Measurements from ENCODE around the gene ATXN7. TPM values are rescaled to one million over a fixed set of nuclear protein-coding genes. Genes with fewer than 3 reads are reported as not detected.
A peak's percentile ranks its signal among the peaks of the same experiment; 100 is the strongest.

Gene ATXN7
- total RNA-seq, 1 experiment from 2014 or later, result 3.6 TPM

DNA sequence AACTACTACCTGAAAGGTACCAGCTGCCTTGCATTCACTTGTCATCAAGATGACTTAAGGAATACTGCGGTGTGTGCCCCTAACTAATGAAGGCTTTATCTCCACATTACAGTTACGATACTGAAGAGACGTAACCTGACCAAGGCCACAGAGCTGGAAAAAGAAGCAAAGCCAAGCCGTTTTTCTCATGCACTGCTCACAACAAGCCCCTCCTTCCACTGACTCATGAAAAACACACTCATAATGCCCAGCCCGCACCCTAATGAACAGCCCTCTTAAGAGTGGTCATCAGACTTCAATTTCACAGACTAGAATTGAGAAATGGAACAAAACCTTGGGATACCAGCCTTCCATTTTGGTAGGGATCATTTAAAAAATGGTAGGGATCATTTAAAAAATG, 148.0 kb downstream of the ATXN7 start:
- Histone ChIP-seq H4K20me1 (ENCODE audit: low read length) (no peaks in the 10 kb centered on the region), H3K9me2 (replicated peaks; ENCODE audit: low read length) (no peaks in the 10 kb centered on the region), H3K4me3 (ENCODE audit: low read length) (no peak overlapping the region), H3K9me3 (ENCODE audit: low read length) (no peaks in the 10 kb centered on the region), H3K4me1 (ENCODE audit: insufficient read depth, low read length) (peaks cover 7% of the 10 kb centered on the region; the same call in 1 of the 2 replicates), H3K36me3 (ENCODE audit: low read depth, low read length) (peaks cover 42% of the 10 kb centered on the region), H3K79me2 (ENCODE audit: low read length) (peaks cover 9% of the 10 kb centered on the region; the same call in 1 of the 2 replicates), H3F3A (ENCODE audit: low read length, unreplicated experiment) (no peaks in the 10 kb centered on the region), H2AFZ (ENCODE audit: low read length) (no peak overlapping the region), H3K4me2 (ENCODE audit: low read length) (no peak overlapping the region), H3K9ac (ENCODE audit: low read length) (no peak overlapping the region), H3K27ac (ENCODE audit: low read length) (0 out of 2 replicates have a peak overlapping the region, but pooled peaks have one; percentile 9), H3K27me3 (ENCODE audit: low read length) (no peaks in the 10 kb centered on the region)
- ATAC-seq (peak; percentile 94), DNase-seq (peak; percentile 39)
- ChIA-PET CTCF (no interaction called here), POLR2A (ENCODE audit: unreplicated experiment) (interaction anchor here (0.6 kb wide), 1 partner anchor 188 kb away, joined by 3 read pairs; no protein-coding TSS in a partner anchor)
- no TSS peak for BruUV-seq (replicated peaks)
- intact Hi-C loops (cut with micrococcal nuclease), result no loop called here
- TF ChIP-seq EZH2 (IDR thresholded peaks at IDR 0.05; ENCODE audit: low read length, unreplicated experiment) (no peak), EZH2phosphoT487 (IDR thresholded peaks at IDR 0.05; ENCODE audit: borderline replicate concordance, low read length) (no peak)
- TF ChIP-seq, protein P1, sequence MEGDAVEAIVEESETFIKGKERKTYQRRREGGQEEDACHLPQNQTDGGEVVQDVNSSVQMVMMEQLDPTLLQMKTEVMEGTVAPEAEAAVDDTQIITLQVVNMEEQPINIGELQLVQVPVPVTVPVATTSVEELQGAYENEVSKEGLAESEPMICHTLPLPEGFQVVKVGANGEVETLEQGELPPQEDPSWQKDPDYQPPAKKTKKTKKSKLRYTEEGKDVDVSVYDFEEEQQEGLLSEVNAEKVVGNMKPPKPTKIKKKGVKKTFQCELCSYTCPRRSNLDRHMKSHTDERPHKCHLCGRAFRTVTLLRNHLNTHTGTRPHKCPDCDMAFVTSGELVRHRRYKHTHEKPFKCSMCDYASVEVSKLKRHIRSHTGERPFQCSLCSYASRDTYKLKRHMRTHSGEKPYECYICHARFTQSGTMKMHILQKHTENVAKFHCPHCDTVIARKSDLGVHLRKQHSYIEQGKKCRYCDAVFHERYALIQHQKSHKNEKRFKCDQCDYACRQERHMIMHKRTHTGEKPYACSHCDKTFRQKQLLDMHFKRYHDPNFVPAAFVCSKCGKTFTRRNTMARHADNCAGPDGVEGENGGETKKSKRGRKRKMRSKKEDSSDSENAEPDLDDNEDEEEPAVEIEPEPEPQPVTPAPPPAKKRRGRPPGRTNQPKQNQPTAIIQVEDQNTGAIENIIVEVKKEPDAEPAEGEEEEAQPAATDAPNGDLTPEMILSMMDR (conservative IDR thresholded peaks at IDR 0.05; ENCODE audit: low read depth, low read length), result no peak

- no peaks in the 10 kb centered on the region for H4K20me1 ChIP-seq (ENCODE audit: low read length)
- POLR2A ChIA-PET (ENCODE audit: unreplicated experiment), result no interaction called here
- H3K27me3 ChIP-seq (ENCODE audit: low read length), result no peaks in the 10 kb centered on the region
- CTCF ChIA-PET, result no interaction called here
- DNase-seq, result no peak
- no peaks in the 10 kb centered on the region for H3F3A ChIP-seq (ENCODE audit: low read length, unreplicated experiment)
- no peak overlapping the region for H3K4me2 ChIP-seq (ENCODE audit: low read length)
- peaks cover 18% of the 10 kb centered on the region for H3K79me2 ChIP-seq (ENCODE audit: low read length)
- no peak for TF ChIP-seq EZH2phosphoT487 (IDR thresholded peaks at IDR 0.05; ENCODE audit: borderline replicate concordance, low read length)
- TF ChIP-seq EZH2 (IDR thresholded peaks at IDR 0.05; ENCODE audit: low read length, unreplicated experiment), result no peak
- TF ChIP-seq, protein P1 (conservative IDR thresholded peaks at IDR 0.05; ENCODE audit: low read depth, low read length), result no peak
- peaks cover under 1% of the 10 kb centered on the region; the same call in 1 of the 2 replicates for H3K4me1 ChIP-seq (ENCODE audit: insufficient read depth, low read length)
- peaks cover 32% of the 10 kb centered on the region for H3K36me3 ChIP-seq (ENCODE audit: low read depth, low read length)
- ATAC-seq, result peak; percentile 51
- no peaks in the 10 kb centered on the region for H3K9me2 ChIP-seq (replicated peaks; ENCODE audit: low read length)
- H3K4me3 ChIP-seq (ENCODE audit: low read length), result no peak overlapping the region
- BruUV-seq (replicated peaks), result TSS peak; percentile 23
- intact Hi-C loops (cut with micrococcal nuclease), result no loop called here
- no peak overlapping the region for H3K9ac ChIP-seq (ENCODE audit: low read length)
- H3K9me3 ChIP-seq (ENCODE audit: low read length), result no peaks in the 10 kb centered on the region
- H3K27ac ChIP-seq (ENCODE audit: low read length), result no peak overlapping the region
- H2AFZ ChIP-seq (ENCODE audit: low read length), result no peak overlapping the region
Observed at GRCh38 chr3:64016941-64017620, 153.4 kb downstream of the ATXN7 start.

DNA sequence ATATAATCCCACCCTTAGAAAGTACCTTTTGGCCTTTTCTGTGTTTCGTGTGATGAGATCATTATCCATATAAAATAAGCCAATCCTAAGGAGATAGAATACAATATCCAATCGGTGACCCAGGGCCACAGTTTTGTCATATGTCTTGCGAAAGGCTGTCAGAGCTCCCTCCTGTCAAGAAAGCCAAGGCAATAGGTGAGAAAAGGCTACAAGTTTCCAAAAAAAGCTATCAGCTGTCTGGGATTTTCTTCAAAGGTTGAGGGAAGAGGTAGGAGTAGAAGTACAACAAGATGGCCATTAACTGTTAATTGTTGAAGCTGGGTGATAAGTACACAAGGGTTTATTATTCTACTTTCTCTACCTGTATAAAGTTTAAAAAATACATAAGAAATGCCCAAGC, 155.6 kb downstream of the ATXN7 start:
- Histone ChIP-seq H3K4me3 (ENCODE audit: low read length) (no peak overlapping the region), H3K36me3 (ENCODE audit: low read depth, low read length) (peaks cover 17% of the 10 kb centered on the region), H3K4me2 (ENCODE audit: low read length) (no peak overlapping the region), H4K20me1 (ENCODE audit: low read length) (no peaks in the 10 kb centered on the region), H3K9me3 (ENCODE audit: low read length) (no peaks in the 10 kb centered on the region), H3K9ac (ENCODE audit: low read length) (no peak overlapping the region), H2AFZ (ENCODE audit: low read length) (no peak overlapping the region), H3K79me2 (ENCODE audit: low read length) (peaks cover 31% of the 10 kb centered on the region), H3K9me2 (replicated peaks; ENCODE audit: low read length) (no peaks in the 10 kb centered on the region), H3F3A (ENCODE audit: low read length, unreplicated experiment) (no peaks in the 10 kb centered on the region), H3K4me1 (ENCODE audit: insufficient read depth, low read length) (no peaks in the 10 kb centered on the region), H3K27me3 (ENCODE audit: low read length) (no peaks in the 10 kb centered on the region), H3K27ac (ENCODE audit: low read length) (no peak overlapping the region)
- TF ChIP-seq EZH2 (IDR thresholded peaks at IDR 0.05; ENCODE audit: low read length, unreplicated experiment), result no peak
- TF ChIP-seq EZH2phosphoT487 (IDR thresholded peaks at IDR 0.05; ENCODE audit: borderline replicate concordance, low read length), result no peak
- TF ChIP-seq, protein P1 (conservative IDR thresholded peaks at IDR 0.05; ENCODE audit: low read depth, low read length), result no peak
- ChIA-PET POLR2A (ENCODE audit: unreplicated experiment) (no interaction called here), CTCF (no interaction called here)
- ATAC-seq, result no peak
- intact Hi-C loops (cut with micrococcal nuclease), result no loop called here
- DNase-seq, result no peak
- no TSS peak for BruUV-seq (replicated peaks)
